OCI-LY3 (cell line): Measurements from ENCODE around the gene IMPG2.

Source experiments
- H2AFZ ChIP-seq: fragments of 200-600, 300-600 bp; shearing (Covaris generic); 2 replicates; pipeline ENCODE4 v1.6.0; 2014; ENCODE audit warnings: antibody characterized with exemption, low read depth, low read length
- H3K27ac ChIP-seq: fragments of 200-600, 300-600 bp; sonication (generic); 2 replicates; pipeline ENCODE4 v1.5.1; 2014; ENCODE audit warnings: mild to moderate bottlenecking, low read length, moderate library complexity, mixed read lengths
- H3K27me3 ChIP-seq: fragments of 200-600, 300-600 bp; sonication (generic); 2 replicates; pipeline ENCODE4 v1.6.1; 2014; ENCODE audit warnings: low read depth, low read length, mixed read lengths
- H3K36me3 ChIP-seq: fragments of 200-600, 300-600 bp; sonication (generic); replicated peaks from 2 replicates; pipeline ENCODE3; 2014; ENCODE audit warnings: low read depth, low read length, mixed read lengths
- H3K4me1 ChIP-seq: fragments of 300-600, 200-600 bp; sonication (generic); 2 replicates; pipeline ENCODE4 v1.6.1; 2014; ENCODE audit warnings: low read length, mixed read lengths
- H3K4me2 ChIP-seq: fragments of 200-600, 300-600 bp; sonication (generic); 2 replicates; pipeline ENCODE4 v1.6.1; 2014; ENCODE audit warnings: low read length, mixed read lengths
- H3K4me3 ChIP-seq: fragments of 300-600, 200-600 bp; sonication (generic); 2 replicates; pipeline ENCODE4 v1.5.1; 2014; ENCODE audit warnings: antibody characterized with exemption, mild to moderate bottlenecking, low read length, moderate library complexity
- H3K79me2 ChIP-seq: fragments of 300-600, 200-600 bp; shearing (Covaris generic); 2 replicates; pipeline ENCODE4 v1.6.1; 2014; ENCODE audit warnings: mild to moderate bottlenecking, low read length, mixed read lengths
- H3K9ac ChIP-seq: fragments of 300-600, 200-600 bp; shearing (Covaris generic); 2 replicates; pipeline ENCODE4 v1.6.0; 2014; ENCODE audit warnings: mild to moderate bottlenecking, low read length, moderate library complexity
- H3K9me3 ChIP-seq: fragments of 200-600, 300-600 bp; shearing (Covaris generic); 2 replicates; pipeline ENCODE4 v1.6.1; 2014; ENCODE audit warnings: low read length, mixed read lengths; ENCODE audit not compliant: insufficient read depth
- H4K20me1 ChIP-seq: fragments of 200-600, 300-600 bp; sonication (generic); 2 replicates; pipeline ENCODE4 v1.6.1; 2016; ENCODE audit warnings: low read length, mixed read lengths; ENCODE audit not compliant: insufficient read depth
- CTCF ChIP-seq: fragments of 200-600, 300-600 bp; sonication (generic); IDR thresholded peaks from 2 replicates; pipeline ENCODE4 v1.5.1; 2014; ENCODE audit warnings: antibody characterized with exemption, low read length, low read depth
- EZH2phosphoT487 ChIP-seq: fragments of 200-600 bp; shearing (Covaris generic); IDR thresholded peaks from 2 replicates; pipeline ENCODE4 v1.6.1; 2018; ENCODE audit warnings: antibody characterized with exemption, mixed run types, low read depth

The IMPG2 gene

GRCh38 chr3:101303836-101304235 lies 16.5 kb downstream of the IMPG2 start:
- Histone ChIP-seq H3K4me3 (no peak overlapping the region), H3K36me3 (no peaks in the 10 kb centered on the region), H4K20me1 (no peaks in the 10 kb centered on the region), H3K9me3 (peaks cover 5% of the 10 kb centered on the region; the same call in 1 of the 2 replicates), H3K9ac (no peak overlapping the region), H3K4me2 (no peak overlapping the region), H2AFZ (no peak overlapping the region), H3K27me3 (no peaks in the 10 kb centered on the region), H3K27ac (no peak overlapping the region), H3K79me2 (no peaks in the 10 kb centered on the region), H3K4me1 (no peaks in the 10 kb centered on the region)
- no peak for TF ChIP-seq EZH2phosphoT487
- TF ChIP-seq CTCF = no peak

GRCh38 chr3:101303089-101303731 lies 17.2 kb downstream of the IMPG2 start:
- H3K4me2 ChIP-seq = no peak overlapping the region

GRCh38 chr3:101300073-101300472 lies 20.3 kb downstream of the IMPG2 start:
- Histone ChIP-seq H3K36me3 (no peaks in the 10 kb centered on the region), H3K27me3 (no peaks in the 10 kb centered on the region), H3K79me2 (no peaks in the 10 kb centered on the region), H3K9me3 (no peaks in the 10 kb centered on the region), H3K4me3 (no peak overlapping the region), H3K4me1 (no peaks in the 10 kb centered on the region), H3K4me2 (no peak overlapping the region), H3K27ac (no peak overlapping the region), H4K20me1 (no peaks in the 10 kb centered on the region), H2AFZ (no peak overlapping the region), H3K9ac (no peak overlapping the region)
- TF ChIP-seq EZH2phosphoT487 (no peak), CTCF (no peak)

More at GRCh38 chr3:101303089-101303731, 17.2 kb downstream of the IMPG2 start:
- no peaks in the 10 kb centered on the region for H4K20me1 ChIP-seq
- H3K4me3 ChIP-seq = no peak overlapping the region
- TF ChIP-seq EZH2phosphoT487 (no peak), CTCF (no peak)
- H3K27me3 ChIP-seq = no peaks in the 10 kb centered on the region
- H3K79me2 ChIP-seq = no peaks in the 10 kb centered on the region
- no peak overlapping the region for H3K27ac ChIP-seq
- no peaks in the 10 kb centered on the region for H3K36me3 ChIP-seq
- no peak overlapping the region for H3K9ac ChIP-seq
- peaks cover 4% of the 10 kb centered on the region; the same call in 1 of the 2 replicates for H3K9me3 ChIP-seq
- H3K4me1 ChIP-seq = no peaks in the 10 kb centered on the region
- H2AFZ ChIP-seq = no peak overlapping the region

GRCh38 chr3:101292027-101292426 lies 28.3 kb downstream of the IMPG2 start:
- no peaks in the 10 kb centered on the region for H4K20me1 ChIP-seq
- no peaks in the 10 kb centered on the region for H3K79me2 ChIP-seq
- H2AFZ ChIP-seq = no peak overlapping the region
- TF ChIP-seq CTCF = no peak
- no peak for TF ChIP-seq EZH2phosphoT487
- no peaks in the 10 kb centered on the region for H3K27me3 ChIP-seq
- no peak overlapping the region for H3K9ac ChIP-seq
- H3K4me1 ChIP-seq = no peaks in the 10 kb centered on the region
- H3K9me3 ChIP-seq = no peaks in the 10 kb centered on the region
- no peaks in the 10 kb centered on the region for H3K36me3 ChIP-seq
- H3K4me3 ChIP-seq = no peak overlapping the region
- no peak overlapping the region for H3K4me2 ChIP-seq
- no peak overlapping the region for H3K27ac ChIP-seq
